GM12864 (cell line): ENCODE results near the gene SLFN5.
"Not testable (repeated sequence)": the region's sequence is repeated elsewhere in the genome, so short reads cannot be mapped to it uniquely, and the experiment has no call there.

Source experiments
- DNase-seq: peaks from one replicate; pipeline ENCODE4 v3.0.0-alpha.2; 2011; ENCODE audit warnings: low read depth
- H3K4me3 ChIP-seq: 2 replicates; pipeline ENCODE4 v1.5.1; 2011; ENCODE audit warnings: mild to moderate bottlenecking, low read depth, low read length, control low read depth
- TF ChIP-seq, protein P1 (sequence below): IDR thresholded peaks from 2 replicates; pipeline ENCODE4 v1.5.1; 2011; ENCODE audit warnings: low read depth, mild to moderate bottlenecking, moderate library complexity, low read length, control low read depth, inconsistent platforms; ENCODE audit errors: missing control alignments

The SLFN5 gene

DNA sequence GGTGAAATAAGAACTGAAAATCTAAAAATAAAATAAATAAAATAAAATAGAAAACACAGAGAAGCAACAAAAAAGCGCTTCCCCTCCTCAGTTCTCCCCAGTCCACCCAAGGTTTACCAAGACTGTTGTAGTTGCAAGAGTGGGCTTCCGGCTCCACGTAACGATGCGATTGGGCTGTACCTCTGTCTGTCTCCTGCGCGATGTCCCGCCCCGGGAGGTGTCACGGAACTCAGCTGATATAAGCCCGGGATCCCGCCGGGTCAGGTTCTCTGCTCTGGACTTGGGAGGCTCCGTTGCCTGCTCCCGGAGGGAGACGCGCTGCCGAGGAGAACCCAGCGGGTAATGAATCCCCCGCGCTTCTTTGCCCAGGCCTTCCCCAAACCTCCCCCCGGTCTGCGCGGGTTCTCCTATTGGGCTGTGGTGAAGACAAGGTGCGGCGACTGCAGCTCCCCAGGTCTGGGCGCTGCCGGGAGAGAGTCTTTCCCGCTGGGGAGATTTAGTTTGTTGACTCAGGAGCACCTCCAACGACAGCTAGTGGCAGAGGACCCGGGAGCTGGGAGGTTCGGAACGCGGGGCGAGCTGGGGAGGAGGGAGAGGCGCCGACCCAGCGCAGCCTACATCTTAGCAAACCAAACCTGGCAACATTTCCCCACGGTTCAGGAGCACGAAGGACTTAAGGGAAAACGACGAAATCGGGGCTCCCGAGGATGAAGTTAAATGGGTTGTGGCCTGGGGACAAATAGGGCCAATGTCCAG is at the start of gene SLFN5:
TSS of gene SLFN5 (plus strand) at position 268 of the 756 bp plus-strand sequence. CDS start 15,619 bp downstream, outside the sequence.
- peak; percentile 66 for DNase-seq
- TF ChIP-seq, protein P1, sequence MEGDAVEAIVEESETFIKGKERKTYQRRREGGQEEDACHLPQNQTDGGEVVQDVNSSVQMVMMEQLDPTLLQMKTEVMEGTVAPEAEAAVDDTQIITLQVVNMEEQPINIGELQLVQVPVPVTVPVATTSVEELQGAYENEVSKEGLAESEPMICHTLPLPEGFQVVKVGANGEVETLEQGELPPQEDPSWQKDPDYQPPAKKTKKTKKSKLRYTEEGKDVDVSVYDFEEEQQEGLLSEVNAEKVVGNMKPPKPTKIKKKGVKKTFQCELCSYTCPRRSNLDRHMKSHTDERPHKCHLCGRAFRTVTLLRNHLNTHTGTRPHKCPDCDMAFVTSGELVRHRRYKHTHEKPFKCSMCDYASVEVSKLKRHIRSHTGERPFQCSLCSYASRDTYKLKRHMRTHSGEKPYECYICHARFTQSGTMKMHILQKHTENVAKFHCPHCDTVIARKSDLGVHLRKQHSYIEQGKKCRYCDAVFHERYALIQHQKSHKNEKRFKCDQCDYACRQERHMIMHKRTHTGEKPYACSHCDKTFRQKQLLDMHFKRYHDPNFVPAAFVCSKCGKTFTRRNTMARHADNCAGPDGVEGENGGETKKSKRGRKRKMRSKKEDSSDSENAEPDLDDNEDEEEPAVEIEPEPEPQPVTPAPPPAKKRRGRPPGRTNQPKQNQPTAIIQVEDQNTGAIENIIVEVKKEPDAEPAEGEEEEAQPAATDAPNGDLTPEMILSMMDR = no peak
- peak within 1 kb of the TSS; percentile 72 for H3K4me3 ChIP-seq

DNA sequence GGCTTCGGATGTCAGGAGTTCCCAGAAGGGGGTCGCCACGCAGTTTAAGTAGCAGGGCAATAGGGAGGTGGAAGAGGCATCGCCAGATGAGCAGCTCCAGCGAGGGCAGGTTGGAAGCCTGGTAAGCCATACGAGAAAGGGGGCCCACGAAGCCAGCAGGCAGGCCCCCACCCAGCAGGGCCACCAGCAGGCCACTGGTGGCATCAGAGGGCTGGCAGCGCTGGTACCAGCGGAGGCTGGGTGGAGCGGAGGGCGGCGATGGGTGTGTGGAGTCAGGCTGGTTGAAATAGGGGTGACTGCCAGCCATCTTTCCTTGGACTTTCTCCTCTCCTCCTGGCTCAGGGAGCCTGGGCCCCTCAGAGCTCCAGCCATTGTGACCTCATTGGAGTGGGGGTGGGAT is 48.9 kb upstream of the SLFN5 start, which contains the start of gene SLC35G3:
TSS of gene SLC35G3 (minus strand) at position 393 of the 400 bp plus-strand sequence. CDS start at position 307, 86 bp downstream.
- not testable (repeated sequence) for DNase-seq, H3K4me3 ChIP-seq

GRCh38 chr17:35195062-35195461 is 47.8 kb upstream of the SLFN5 start:
- DNase-seq = not testable (repeated sequence)

DNA sequence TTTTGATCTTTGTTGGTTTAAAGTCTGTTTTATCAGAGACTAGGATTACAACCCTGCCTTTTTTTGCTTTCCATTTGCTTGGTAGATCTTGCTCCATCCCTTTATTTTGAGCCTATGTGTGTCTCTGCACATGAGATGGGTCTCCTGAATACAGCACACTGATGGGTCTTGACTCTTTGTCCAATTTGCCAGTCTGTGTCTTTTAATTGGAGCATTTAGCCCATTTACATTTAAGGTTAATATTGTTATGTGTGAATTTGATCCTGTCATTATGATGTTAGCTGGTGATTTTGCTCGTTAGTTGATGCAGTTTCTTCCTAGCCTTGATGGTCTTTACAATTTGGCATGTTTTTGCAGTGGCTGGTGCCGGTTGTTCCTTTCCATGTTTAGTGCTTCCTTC is 40.3 kb upstream of the SLFN5 start:
- not testable (repeated sequence) for DNase-seq, H3K4me3 ChIP-seq

More at GRCh38 chr17:35195062-35195461, 47.8 kb upstream of the SLFN5 start:
- H3K4me3 ChIP-seq = not testable (repeated sequence)

DNA sequence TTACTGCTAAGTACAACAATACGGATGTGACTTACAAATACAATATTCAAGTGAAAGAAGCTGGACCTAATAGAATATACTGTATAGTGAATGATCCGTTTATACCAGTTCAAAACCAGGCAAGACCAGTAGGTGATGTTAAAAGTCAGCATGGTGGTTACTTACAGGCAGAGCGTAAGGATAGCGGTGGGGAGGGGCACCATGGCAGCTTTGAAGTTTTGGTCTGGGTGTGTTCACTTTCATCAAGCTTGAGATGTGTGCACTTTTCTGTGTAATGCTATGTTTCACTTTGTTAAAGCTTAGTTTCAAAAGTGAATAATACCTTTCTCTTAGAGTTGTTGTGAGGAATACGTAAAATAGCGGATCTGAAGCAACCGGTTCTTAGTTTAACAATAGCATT is 32.1 kb upstream of the SLFN5 start:
- TF ChIP-seq, protein P1 = no peak
- DNase-seq = no peak
- no peak overlapping the region for H3K4me3 ChIP-seq

- H3K4me3 ChIP-seq = no peak overlapping the region
- TF ChIP-seq, protein P1 = no peak
- no peak for DNase-seq
Measured at GRCh38 chr17:35212668-35213067, 30.2 kb upstream of the SLFN5 start.

GRCh38 chr17:35213412-35213940 is 29.4 kb upstream of the SLFN5 start:
- no peak overlapping the region for H3K4me3 ChIP-seq
- TF ChIP-seq, protein P1 = no peak
- no peak for DNase-seq

DNA sequence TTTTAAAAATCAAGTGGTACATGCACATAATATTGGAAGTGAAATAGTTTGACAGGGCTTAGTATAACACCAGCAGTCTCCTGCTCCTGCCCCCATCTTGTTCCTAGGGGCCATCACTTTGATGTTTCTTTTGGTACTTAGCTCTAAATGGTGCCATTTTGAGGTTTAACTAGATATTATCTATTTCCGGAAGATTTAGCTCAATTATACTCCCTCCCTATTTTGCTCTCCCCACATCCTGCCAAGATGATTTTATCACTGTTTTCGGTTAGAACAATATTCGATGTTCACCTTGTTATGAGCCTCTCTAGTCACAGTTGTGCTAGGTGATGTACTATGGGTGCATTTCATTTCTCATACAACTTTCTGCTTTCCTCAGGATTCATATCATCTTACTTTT is 28.7 kb upstream of the SLFN5 start:
- no peak overlapping the region for H3K4me3 ChIP-seq
- no peak for DNase-seq
- TF ChIP-seq, protein P1 = no peak
